ENCODE results near the gene MACROD2. TPM values are rescaled to one million over a fixed set of nuclear protein-coding genes. Genes with fewer than 3 reads are reported as not detected.

MACROD2 gene
- total and polyA plus RNA-seq, 2 experiments from 2014 or later: 2.8 to 4.3 TPM

GRCh38 chr20:15065794-15066193 is 1070.5 kb downstream of the MACROD2 start (continued):
- TF ChIP-seq, protein P1, sequence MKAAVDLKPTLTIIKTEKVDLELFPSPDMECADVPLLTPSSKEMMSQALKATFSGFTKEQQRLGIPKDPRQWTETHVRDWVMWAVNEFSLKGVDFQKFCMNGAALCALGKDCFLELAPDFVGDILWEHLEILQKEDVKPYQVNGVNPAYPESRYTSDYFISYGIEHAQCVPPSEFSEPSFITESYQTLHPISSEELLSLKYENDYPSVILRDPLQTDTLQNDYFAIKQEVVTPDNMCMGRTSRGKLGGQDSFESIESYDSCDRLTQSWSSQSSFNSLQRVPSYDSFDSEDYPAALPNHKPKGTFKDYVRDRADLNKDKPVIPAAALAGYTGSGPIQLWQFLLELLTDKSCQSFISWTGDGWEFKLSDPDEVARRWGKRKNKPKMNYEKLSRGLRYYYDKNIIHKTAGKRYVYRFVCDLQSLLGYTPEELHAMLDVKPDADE (IDR thresholded peaks at IDR 0.05): no peak
- TF ChIP-seq ZNF331 (CRISPR knock-in tag; IDR thresholded peaks at IDR 0.05; ENCODE audit: low read depth): no peak
- no peak for TF ChIP-seq NANOG (IDR thresholded peaks at IDR 0.05; ENCODE audit: borderline replicate concordance)
- TF ChIP-seq EZH2 (IDR thresholded peaks at IDR 0.05; ENCODE audit: low read depth, unreplicated experiment): no peak
- no peak for TF ChIP-seq CTCF (conservative IDR thresholded peaks at IDR 0.05; ENCODE audit: low read depth in 2 of 2)
- no peak for TF ChIP-seq CREB1 (CRISPR knock-in tag; IDR thresholded peaks at IDR 0.05; ENCODE audit: low read depth)

DNA sequence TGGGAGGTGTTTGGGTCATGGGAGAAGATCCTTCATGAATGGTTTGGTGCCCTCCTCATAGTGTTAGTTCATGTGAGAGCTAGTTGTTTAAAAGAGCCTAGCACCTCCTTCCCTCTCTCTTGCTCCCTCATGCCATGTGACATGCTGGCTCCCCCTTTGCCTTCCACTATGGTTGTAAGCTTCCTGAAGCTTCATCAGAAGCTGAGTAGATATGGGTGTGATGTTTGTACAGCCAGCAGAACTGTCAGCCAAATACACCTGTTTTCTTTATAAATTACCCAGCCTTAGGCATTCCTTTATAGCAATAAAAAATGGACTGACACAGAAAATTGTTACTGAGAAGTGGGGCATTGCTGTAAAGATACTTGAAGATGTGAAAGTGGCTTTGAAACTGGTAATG is 1073.2 kb downstream of the MACROD2 start:
- H3K9me3 Mint-ChIP-seq: peaks cover 13% of the 10 kb centered on the region; the same call in 2 of the 3 replicates
- Histone ChIP-seq H3F3A (replicated peaks; ENCODE audit: low read depth) (no peaks in the 10 kb centered on the region), H3K4me1 (ENCODE audit: insufficient read depth) (no peaks in the 10 kb centered on the region), H3K36me3 (ENCODE audit: insufficient read depth) (no peaks in the 10 kb centered on the region; the same call in 1 of the 2 replicates), H3K9me2 (ENCODE audit: insufficient read depth) (0 out of 2 replicates have a peak, but pooled peaks cover 7% of the 10 kb centered on the region), H4K20me1 (replicated peaks; ENCODE audit: insufficient read depth) (no peaks in the 10 kb centered on the region), H3K4me3 (no peak overlapping the region), H3K4me2 (no peak overlapping the region), H3K27me3 (ENCODE audit: insufficient read depth) (no peaks in the 10 kb centered on the region), H3K79me2 (replicated peaks; ENCODE audit: insufficient read depth) (no peaks in the 10 kb centered on the region), H2AFZ (no peak overlapping the region), H3K27ac (ENCODE audit: low read depth) (no peak overlapping the region)
- DNase-seq (ENCODE audit: low spot score) (no peak), ATAC-seq (no peak)
- H3K4me3 Mint-ChIP-seq: no peak overlapping the region
- no peak overlapping the region for H3K27ac Mint-ChIP-seq
- peaks cover 5% of the 10 kb centered on the region for H3K27me3 Mint-ChIP-seq (ENCODE audit: insufficient read depth, low read depth, poor library complexity)
- peaks cover 16% of the 10 kb centered on the region for H3K36me3 Mint-ChIP-seq (ENCODE audit: low read depth)
- peaks cover 8% of the 10 kb centered on the region for H3K4me1 Mint-ChIP-seq
- TF ChIP-seq POLR2AphosphoS5 (IDR thresholded peaks at IDR 0.05; ENCODE audit: low read depth) (no peak), EZH2phosphoT487 (IDR thresholded peaks at IDR 0.05; ENCODE audit: unreplicated experiment) (no peak), CTCF (conservative IDR thresholded peaks at IDR 0.05; ENCODE audit: low read depth in 2 of 2) (no peak), STAT1 (IDR thresholded peaks at IDR 0.05; ENCODE audit: unreplicated experiment) (no peak), EZH2 (IDR thresholded peaks at IDR 0.05; ENCODE audit: low read depth, unreplicated experiment) (no peak), JUNB (IDR thresholded peaks at IDR 0.05; ENCODE audit: unreplicated experiment) (no peak), CREB1 (CRISPR knock-in tag; IDR thresholded peaks at IDR 0.05; ENCODE audit: low read depth) (no peak), ZNF114 (CRISPR knock-in tag; IDR thresholded peaks at IDR 0.05) (no peak), NANOG (IDR thresholded peaks at IDR 0.05; ENCODE audit: borderline replicate concordance) (no peak), ZNF331 (CRISPR knock-in tag; IDR thresholded peaks at IDR 0.05; ENCODE audit: low read depth) (no peak)
- TF ChIP-seq, protein P1 (IDR thresholded peaks at IDR 0.05): no peak
- TF ChIP-seq, protein P2, sequence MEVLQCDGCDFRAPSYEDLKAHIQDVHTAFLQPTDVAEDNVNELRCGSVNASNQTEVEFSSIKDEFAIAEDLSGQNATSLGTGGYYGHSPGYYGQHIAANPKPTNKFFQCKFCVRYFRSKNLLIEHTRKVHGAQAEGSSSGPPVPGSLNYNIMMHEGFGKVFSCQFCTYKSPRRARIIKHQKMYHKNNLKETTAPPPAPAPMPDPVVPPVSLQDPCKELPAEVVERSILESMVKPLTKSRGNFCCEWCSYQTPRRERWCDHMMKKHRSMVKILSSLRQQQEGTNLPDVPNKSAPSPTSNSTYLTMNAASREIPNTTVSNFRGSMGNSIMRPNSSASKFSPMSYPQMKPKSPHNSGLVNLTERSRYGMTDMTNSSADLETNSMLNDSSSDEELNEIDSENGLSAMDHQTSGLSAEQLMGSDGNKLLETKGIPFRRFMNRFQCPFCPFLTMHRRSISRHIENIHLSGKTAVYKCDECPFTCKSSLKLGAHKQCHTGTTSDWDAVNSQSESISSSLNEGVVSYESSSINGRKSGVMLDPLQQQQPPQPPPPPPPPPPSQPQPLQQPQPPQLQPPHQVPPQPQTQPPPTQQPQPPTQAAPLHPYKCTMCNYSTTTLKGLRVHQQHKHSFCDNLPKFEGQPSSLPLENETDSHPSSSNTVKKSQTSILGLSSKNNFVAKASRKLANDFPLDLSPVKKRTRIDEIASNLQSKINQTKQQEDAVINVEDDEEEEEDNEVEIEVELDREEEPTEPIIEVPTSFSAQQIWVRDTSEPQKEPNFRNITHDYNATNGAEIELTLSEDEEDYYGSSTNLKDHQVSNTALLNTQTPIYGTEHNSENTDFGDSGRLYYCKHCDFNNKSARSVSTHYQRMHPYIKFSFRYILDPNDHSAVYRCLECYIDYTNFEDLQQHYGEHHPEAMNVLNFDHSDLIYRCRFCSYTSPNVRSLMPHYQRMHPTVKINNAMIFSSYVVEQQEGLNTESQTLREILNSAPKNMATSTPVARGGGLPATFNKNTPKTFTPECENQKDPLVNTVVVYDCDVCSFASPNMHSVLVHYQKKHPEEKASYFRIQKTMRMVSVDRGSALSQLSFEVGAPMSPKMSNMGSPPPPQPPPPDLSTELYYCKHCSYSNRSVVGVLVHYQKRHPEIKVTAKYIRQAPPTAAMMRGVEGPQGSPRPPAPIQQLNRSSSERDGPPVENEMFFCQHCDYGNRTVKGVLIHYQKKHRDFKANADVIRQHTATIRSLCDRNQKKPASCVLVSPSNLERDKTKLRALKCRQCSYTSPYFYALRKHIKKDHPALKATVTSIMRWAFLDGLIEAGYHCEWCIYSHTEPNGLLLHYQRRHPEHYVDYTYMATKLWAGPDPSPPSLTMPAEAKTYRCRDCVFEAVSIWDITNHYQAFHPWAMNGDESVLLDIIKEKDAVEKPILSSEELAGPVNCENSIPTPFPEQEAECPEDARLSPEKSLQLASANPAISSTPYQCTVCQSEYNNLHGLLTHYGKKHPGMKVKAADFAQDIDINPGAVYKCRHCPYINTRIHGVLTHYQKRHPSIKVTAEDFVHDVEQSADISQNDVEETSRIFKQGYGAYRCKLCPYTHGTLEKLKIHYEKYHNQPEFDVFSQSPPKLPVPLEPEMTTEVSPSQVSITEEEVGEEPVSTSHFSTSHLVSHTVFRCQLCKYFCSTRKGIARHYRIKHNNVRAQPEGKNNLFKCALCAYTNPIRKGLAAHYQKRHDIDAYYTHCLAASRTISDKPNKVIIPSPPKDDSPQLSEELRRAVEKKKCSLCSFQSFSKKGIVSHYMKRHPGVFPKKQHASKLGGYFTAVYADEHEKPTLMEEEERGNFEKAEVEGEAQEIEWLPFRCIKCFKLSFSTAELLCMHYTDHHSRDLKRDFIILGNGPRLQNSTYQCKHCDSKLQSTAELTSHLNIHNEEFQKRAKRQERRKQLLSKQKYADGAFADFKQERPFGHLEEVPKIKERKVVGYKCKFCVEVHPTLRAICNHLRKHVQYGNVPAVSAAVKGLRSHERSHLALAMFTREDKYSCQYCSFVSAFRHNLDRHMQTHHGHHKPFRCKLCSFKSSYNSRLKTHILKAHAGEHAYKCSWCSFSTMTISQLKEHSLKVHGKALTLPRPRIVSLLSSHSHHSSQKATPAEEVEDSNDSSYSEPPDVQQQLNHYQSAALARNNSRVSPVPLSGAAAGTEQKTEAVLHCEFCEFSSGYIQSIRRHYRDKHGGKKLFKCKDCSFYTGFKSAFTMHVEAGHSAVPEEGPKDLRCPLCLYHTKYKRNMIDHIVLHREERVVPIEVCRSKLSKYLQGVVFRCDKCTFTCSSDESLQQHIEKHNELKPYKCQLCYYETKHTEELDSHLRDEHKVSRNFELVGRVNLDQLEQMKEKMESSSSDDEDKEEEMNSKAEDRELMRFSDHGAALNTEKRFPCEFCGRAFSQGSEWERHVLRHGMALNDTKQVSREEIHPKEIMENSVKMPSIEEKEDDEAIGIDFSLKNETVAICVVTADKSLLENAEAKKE (CRISPR knock-in tag; IDR thresholded peaks at IDR 0.05): no peak

Measured in GM23338 (cell line).